Fibroblast of skin of right quadriceps (primary cell): ENCODE results near the gene APOL3.
A peak's percentile ranks its signal among the peaks of the same experiment; 100 is the strongest.
"Not testable (repeated sequence)": the region's sequence is repeated elsewhere in the genome, so short reads cannot be mapped to it uniquely, and the experiment has no call there.

Source experiments
- DNase-seq: peaks from one replicate; pipeline ENCODE4 v3.0.0-alpha.2; 2013

APOL3 gene

DNA sequence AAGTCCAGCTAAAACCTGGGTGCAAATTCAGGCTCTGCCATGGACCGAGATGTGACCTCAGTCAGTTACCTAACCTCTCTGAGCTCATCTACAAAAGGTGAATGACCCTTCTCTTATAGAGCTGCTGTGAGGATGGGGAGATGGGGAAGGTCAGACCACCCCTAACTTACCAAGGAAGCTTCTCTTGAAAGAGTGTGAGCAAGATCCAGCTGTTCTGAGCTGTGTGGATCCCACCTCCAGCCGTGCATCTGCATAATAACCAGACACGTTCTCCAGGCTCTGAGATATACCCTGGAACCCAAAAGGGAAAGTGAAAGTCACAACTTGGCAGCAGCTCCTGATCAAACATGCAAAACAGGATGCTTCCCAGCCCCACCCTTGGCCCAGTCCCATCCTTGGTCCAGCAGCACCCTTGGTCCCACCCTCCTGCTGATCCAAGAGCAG lies at the start of gene APOL3:
TSS of gene APOL3 (minus strand) at position 257 of the 444 bp plus-strand sequence. CDS start 11,700 bp downstream, outside the sequence.
- DNase-seq: peak; percentile 19

DNA sequence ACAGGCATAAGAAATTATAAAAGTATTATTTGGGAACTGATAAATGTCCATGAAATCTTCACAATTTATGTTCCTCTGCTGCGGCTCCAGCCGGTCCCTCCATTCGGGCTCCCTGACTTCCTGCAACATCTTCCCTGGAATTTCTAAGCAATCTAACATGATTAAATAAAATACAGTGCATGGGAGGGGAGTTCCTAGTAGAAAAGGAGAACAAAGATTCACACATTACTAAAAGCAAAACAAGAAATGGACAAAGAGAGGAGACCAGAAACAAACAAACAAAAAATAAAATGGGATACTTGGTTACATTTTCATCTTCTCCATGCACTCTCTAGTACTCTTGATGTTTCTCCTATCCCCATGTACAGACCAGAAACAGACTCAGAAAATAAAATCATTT lies 49.7 kb upstream of the APOL3 start:
- no peak for DNase-seq

DNA sequence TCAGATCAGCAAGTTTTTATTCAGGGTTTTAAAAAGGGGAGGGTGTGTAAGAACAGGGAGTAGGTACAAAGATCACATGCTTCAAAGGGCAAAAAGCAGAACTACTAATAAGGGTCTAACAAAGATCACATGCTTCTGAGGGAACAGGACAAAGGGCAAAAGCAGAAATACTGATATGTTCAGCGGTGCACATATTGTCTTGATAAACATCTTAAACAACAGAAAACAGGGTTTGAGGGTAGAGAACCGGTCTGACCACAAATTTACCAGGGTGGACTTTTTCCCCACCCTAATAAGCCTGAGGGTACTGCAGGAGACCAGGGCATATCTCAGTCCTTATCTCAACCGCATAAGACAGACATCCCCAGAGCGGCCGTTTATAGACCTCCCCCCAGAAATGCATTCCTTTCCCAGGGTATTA lies 48.9 kb upstream of the APOL3 start:
- DNase-seq: not testable (repeated sequence)

DNA sequence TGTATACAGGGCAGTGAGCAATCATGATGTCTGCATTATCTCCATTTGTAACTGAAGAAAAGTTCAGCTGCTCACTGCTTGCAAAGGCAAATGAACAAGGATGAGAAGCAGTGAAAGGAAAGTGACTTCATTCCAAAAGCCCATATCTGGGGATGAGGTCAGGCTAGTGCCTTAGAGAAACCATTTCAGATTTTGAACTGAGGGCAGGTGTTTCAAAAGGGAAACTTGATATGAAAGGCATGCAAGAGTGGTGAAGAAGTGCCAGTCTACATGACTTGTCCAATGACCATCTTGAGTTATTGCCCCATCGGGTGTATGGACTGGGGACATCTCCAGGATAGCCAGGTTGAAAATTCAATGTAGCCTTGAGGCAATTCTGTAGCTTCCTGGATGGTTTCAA lies 48.4 kb upstream of the APOL3 start:
- DNase-seq: no peak

DNA sequence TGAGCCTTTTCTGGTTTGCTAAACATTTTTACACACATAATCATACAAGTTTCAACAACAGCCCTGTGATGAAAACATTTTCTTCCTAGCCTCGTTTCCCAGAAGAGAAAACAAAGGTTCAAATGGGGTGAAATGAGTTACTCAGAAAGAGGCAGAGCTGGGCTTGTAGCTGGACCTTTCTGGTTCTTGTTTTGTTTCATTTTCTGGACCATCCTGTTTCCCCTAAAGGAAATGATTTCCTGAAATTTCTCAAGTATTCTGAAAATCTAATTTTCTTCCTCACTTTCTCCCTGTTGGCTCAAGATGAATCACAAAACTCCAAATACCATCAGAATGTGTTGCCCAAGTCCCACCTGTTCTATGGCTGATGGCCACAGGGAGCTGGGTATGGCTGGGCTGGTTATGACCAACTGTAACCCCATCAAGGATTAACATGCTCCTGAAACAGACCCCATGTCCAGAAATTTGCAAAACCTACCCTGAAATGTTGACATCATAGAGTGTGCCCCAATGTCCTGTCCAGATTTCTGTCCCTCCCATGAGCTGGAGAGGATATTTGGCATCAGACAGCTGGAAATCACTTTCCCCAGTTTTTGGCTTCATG lies 47.7 kb upstream of the APOL3 start:
- no peak for DNase-seq

- DNase-seq: no peak
Measured at GRCh38 chr22:36206255-36206654, 45.7 kb upstream of the APOL3 start.

- DNase-seq: not testable (repeated sequence)
Measured at GRCh38 chr22:36205573-36205972, 45.0 kb upstream of the APOL3 start.

- no peak for DNase-seq
Measured at GRCh38 chr22:36204632-36205015, 44.1 kb upstream of the APOL3 start.

DNA sequence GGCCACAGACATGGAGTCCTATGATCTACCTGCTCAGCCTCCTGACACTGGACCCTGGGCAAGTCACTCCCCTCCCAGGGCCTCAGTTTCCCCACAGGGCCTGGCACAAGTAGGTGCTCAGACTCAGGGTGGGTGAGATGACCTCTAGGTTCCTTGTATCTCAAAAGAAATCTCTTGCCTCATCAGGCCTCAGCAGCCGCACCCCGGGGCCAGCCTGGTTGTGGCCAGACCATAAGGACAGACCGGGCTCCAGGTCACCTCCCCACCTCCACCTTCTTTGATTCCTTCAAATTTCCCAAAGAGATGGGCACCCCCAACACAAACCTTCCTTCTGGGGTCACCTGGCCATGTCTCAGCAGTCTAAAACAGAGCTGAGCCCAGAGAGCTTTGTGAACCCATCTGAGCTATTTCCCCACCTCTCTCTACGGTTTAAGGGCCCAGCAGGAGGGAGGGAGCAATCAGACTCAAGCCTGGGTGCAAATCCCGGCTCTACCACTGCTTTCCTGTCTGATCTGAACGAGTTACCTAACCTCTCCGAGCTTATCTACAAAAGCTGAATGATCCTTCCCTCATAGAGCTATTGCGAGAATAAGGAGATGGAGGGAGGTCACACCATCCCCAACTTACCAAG lies 43.6 kb upstream of the APOL3 start:
- no peak for DNase-seq

GRCh38 chr22:36203441-36203840 lies 42.9 kb upstream of the APOL3 start:
- not testable (repeated sequence) for DNase-seq

DNA sequence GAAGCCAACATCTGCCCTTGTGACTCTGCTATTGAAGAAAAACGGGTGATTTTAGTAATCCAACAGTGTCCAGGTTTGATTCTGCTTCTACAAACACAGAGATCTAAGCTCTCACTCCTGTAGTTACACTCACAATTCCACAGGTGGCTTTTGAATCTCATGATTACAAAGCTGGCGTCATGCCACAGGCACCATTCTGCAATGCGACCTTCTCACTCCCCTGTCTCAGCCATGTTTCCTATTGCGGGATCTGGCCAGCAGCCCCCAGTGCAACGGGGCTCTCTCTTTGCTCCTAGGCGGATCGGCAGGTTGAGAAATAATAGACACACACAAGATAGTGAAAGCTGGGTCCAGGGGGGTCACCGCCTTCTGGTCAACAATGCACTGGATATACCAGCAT lies 42.4 kb upstream of the APOL3 start:
- DNase-seq: not testable (repeated sequence)

GRCh38 chr22:36201630-36202319 lies 41.2 kb upstream of the APOL3 start, which contains the start of gene APOL4:
TSS of gene APOL4 (minus strand) at chr22:36201809. CDS start at chr22:36201734, 75 bp downstream.
- DNase-seq: peak; percentile 16

DNA sequence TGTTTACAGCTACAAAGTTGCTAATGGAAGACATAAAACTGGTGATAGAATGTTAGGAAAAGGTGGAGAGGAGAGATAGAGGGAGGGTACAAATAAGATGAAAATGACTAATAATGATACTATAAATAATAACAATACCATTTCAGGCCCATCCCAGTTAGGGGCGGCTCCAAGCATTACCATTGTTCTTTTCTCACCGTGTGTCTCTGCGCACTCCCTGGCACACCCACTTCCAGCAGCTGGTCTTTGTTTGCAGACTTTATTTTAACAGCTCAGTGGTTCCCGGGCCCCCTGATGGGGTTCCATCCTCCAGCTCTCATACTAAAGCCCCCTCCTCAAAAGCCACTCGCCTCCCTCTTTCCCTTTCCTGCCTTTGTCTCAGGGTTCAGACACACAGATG lies 40.5 kb upstream of the APOL3 start:
- DNase-seq: not testable (repeated sequence)

DNA sequence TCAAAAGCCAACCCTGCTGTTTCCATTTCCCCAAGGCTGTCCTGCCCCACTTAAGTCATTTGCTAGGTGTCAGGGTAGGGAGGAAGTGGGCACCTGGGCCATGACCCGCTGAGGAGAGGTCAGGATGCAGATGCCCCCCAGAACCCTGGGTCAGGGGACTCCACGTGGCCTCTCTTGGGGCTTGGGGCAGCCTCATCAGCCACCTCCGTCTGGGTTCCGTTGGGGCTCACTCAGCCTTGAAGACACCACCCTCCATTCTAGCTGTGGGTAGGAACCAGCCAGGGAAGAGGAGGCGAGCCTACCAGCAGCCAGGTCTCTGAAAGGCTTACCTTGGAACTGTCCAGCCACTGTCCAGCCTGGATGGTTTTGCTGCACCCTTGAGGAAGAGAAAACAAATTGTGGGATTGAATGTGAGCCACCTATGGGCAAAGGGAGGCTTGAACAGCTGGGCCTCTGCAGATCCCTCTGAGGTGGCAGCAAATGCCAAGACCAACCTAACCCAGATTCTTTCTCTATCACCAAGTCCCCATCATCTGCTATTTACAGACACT lies 38.5 kb upstream of the APOL3 start:
- no peak for DNase-seq

- DNase-seq: no peak
Measured at GRCh38 chr22:36198536-36198935, 38.0 kb upstream of the APOL3 start.

DNA sequence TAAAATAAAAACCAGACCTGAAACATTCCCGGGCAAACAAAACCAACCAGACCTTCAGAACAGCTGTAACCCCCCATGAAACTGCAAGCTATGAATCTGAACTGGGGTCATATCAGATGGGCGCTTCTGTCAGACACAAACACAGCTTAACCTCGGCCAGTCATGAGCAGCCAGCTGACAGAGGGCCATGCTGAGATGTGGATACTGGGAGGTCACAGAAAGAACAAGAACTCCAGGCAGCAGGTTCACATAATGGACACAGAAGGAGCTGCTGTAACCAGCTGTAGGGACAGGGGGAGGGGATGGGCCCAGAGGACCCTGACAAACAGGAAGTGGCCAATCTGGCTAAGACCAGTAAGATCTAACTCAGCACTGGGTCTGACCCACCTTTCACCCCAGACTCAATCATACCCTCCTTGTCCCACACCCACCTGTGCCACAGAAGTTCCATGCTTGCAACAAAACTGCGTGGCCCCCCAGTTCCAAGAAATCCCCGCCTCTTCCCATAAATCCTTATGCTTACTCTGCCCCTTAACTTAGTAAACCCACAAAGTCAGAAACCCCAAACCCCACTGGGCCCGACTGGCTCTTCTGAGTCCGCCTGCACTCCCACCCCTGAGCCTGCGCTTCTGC lies 37.1 kb upstream of the APOL3 start:
- DNase-seq: no peak

DNA sequence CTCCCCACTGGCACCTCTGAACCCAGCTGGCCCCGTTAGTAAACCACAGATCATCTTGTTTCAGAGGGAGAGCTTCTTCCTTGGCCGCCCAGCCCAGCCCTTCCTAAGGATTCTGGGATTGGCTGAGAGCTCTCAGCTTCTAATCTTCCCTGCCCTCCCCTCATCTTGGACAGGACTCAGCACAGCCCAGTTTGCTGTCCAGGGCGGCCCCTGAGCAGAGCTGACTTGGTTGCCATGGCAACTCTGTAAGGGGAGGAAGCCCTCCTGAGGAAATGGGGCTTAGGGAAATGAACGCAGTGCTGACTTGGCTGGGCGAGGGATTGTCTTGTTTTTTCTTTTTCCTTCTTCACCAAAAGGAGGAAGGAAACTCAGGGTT lies 36.5 kb upstream of the APOL3 start:
- peak; percentile 81 for DNase-seq

- peak; percentile 45 for DNase-seq
Measured at GRCh38 chr22:36196254-36197064, 35.9 kb upstream of the APOL3 start.

DNA sequence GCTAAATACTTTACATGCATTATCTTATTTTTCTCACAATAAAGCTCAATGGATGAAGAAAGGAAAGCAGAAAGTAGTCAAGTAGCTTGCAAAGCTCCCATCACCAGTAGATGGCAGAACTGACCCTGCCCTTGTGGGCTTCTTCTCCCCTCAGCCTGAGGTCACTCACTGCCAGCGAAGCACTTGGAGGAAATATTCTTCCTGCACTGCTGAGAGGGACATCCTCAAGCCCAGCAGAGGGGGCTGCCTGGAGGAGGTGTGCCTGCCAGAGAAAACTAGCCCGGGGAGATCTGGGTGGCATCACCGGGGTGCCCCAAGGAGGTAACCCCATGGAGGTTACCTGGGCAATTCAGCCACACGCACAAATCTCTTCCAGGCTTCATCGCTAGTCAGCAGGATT lies 34.4 kb upstream of the APOL3 start:
- peak; percentile 76 for DNase-seq

DNA sequence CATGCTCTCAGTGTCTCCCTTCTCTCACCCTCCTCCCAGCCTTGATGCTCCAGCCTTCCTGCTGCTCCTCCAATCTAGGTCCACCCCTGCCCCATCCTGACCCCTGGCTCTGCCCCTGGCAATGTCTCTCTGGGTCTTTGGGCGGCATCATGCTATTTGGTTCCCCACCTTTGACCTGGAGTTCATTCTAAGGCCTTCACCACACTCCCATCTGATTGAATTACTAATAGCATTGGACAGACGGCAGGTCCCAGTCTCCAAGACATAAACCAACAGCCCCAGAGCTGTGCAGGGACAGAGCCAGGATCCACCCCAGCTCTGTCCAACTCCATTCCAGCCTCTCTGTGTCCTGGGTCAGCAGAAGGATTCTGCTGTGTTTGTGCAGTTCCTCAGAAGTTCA lies 33.8 kb upstream of the APOL3 start:
- no peak for DNase-seq

- DNase-seq: no peak
Measured at GRCh38 chr22:36193577-36193976, 33.0 kb upstream of the APOL3 start.

GRCh38 chr22:36193171-36193570 lies 32.6 kb upstream of the APOL3 start:
- DNase-seq: no peak
